Measurements from ENCODE around the gene PDGFA. TPM values are rescaled to one million over a fixed set of nuclear protein-coding genes. Genes with fewer than 3 reads are reported as not detected.

Gene PDGFA
- total RNA-seq, 2 donors from 2014 or later: 34.9 to 50.5 TPM

- H3K4me3 ChIP-seq: no peak overlapping the region
- no peak overlapping the region for H3K9ac ChIP-seq (ENCODE audit: low read depth in 2 of 2, low read length in 2 of 2)
- no peak for DNase-seq
- no peaks in the 10 kb centered on the region for H3K36me3 ChIP-seq
- peaks cover 6% of the 10 kb centered on the region for H3K27me3 ChIP-seq
- intact Hi-C loops (cut with DNase I): no loop called here
- no peaks in the 10 kb centered on the region for H3K9me3 ChIP-seq
- no peak for TF ChIP-seq CTCF (IDR thresholded peaks at IDR 0.05)
- H3K4me1 ChIP-seq: peaks cover 5% of the 10 kb centered on the region
- no peak overlapping the region for H3K27ac ChIP-seq
Observed at GRCh38 chr7:454356-455109, 65.1 kb downstream of the PDGFA start.

- no peak for TF ChIP-seq CTCF (IDR thresholded peaks at IDR 0.05)
- no peaks in the 10 kb centered on the region for H3K9me3 ChIP-seq
- intact Hi-C loops (cut with DNase I): no loop called here
- no peak overlapping the region for H3K4me3 ChIP-seq
- no peak for DNase-seq
- H3K27me3 ChIP-seq: peaks cover 6% of the 10 kb centered on the region
- H3K36me3 ChIP-seq: no peaks in the 10 kb centered on the region
- no peak overlapping the region for H3K9ac ChIP-seq (ENCODE audit: low read depth in 2 of 2, low read length in 2 of 2)
- H3K27ac ChIP-seq: no peak overlapping the region
- peaks cover 5% of the 10 kb centered on the region for H3K4me1 ChIP-seq
Observed at GRCh38 chr7:453597-454306, 65.9 kb downstream of the PDGFA start.

- no peak for TF ChIP-seq CTCF (IDR thresholded peaks at IDR 0.05)
- no peaks in the 10 kb centered on the region for H3K36me3 ChIP-seq
- intact Hi-C loops (cut with DNase I): no loop called here
- no peak for DNase-seq
- peaks cover 5% of the 10 kb centered on the region for H3K4me1 ChIP-seq
- H3K9me3 ChIP-seq: no peaks in the 10 kb centered on the region
- no peak overlapping the region for H3K27ac ChIP-seq
- peaks cover 6% of the 10 kb centered on the region for H3K27me3 ChIP-seq
- H3K4me3 ChIP-seq: no peak overlapping the region
- H3K9ac ChIP-seq (ENCODE audit: low read depth in 2 of 2, low read length in 2 of 2): no peak overlapping the region
Observed at GRCh38 chr7:452791-453455, 66.7 kb downstream of the PDGFA start.

- Histone ChIP-seq H3K4me1 (peaks cover 5% of the 10 kb centered on the region), H3K9ac (ENCODE audit: low read depth in 2 of 2, low read length in 2 of 2) (no peak overlapping the region), H3K9me3 (no peaks in the 10 kb centered on the region), H3K36me3 (no peaks in the 10 kb centered on the region), H3K27me3 (peaks cover 6% of the 10 kb centered on the region), H3K4me3 (no peak overlapping the region), H3K27ac (no peak overlapping the region)
- intact Hi-C loops (cut with DNase I): no loop called here
- TF ChIP-seq CTCF (IDR thresholded peaks at IDR 0.05): no peak
- no peak for DNase-seq
Observed at GRCh38 chr7:452226-452751, 67.4 kb downstream of the PDGFA start.

Data from colonic mucosa (tissue), 4 donors.